NT2/D1 (cell line): ENCODE data around the gene NPTXR.

Experiments
- SUZ12 ChIP-seq: IDR thresholded peaks from 2 replicates; pipeline ENCODE4 v1.6.1; 2011; ENCODE audit not compliant: insufficient read length, insufficient read depth; ENCODE audit errors: extremely low read depth
- YY1 ChIP-seq: IDR thresholded peaks from 2 replicates; pipeline ENCODE4 v1.6.1; 2011; ENCODE audit not compliant: insufficient read length, insufficient read depth
- ZNF274 ChIP-seq: IDR thresholded peaks from 2 replicates; pipeline ENCODE4 v1.6.1; 2011; ENCODE audit warnings: mild to moderate bottlenecking, low read depth, low read length

DNA sequence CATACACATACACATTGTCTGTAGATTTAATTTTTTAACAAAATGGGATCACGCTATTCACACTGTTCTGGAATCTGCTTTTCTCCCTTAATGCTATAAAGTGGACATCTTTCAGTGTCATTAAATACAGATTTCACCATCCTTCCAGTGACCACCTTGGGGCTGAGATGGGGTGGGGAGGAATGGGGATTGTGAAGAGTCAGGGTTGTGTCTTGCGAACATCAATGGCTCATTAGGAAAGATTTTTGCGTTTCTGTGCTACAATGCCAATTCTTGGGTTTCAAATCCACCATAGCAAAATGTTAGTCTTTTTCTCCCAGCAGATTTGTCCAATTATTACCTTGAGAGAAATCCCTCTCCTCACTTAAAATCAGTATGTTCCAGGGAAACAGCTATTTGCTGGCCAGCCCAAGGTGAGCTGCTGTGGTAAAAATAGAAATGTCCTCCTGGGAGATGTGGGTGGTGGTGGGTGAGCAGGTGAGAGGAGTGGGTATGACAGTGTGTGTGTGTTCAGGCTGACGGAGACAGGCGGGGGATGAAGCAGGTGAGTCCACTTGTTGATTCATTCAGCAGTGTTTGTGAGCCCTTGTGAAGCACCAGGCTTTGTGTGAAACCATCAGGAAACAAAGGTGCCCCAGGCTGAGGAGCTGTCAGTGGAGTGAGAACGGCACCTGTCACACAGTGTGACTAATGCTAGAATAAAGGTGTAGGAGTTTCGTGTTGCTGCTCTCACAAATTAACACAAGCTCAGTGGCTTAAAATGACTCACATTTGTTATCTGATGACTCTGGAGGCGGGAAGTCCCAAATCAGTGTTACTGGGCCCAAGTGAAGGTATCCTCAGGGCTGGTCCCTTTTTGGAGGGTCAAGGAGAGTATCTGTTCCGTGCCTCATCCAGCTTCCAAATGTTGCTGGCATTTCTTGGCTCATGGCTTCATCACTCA lies 29.9 kb upstream of the NPTXR start:
- TF ChIP-seq ZNF274 (no peak), YY1 (no peak), SUZ12 (no peak)
